HepG2 (cell line): ENCODE results near the gene CDH19. TPM values are rescaled to one million over a fixed set of nuclear protein-coding genes. Genes with fewer than 3 reads are reported as not detected.

Experiments
- ATAC-seq: fragments of 200-7000 bp; cut with Tn5 transposase; 3 replicates; pipeline ENCODE4 v1.9.1; 2020; ENCODE audit warnings: mild to moderate bottlenecking, moderate library complexity
- BruUV-seq: library from RNA; stranded (reverse); fragments of 400-500 nt; replicated peaks from 2 replicates; lab custom pipeline; 2021; lab: Mats Ljungman, UMichigan
- CTCF ChIA-PET: fragments of 300-600 bp; formaldehyde crosslinking; extraction: SDS; loops from one replicate; lab custom pipeline; 2021; ENCODE audit warnings: low total read pairs, inconsistent platforms, low intra/inter-chr PET ratio; lab: Yijun Ruan, JAX
- POLR2A ChIA-PET: fragments of 350-600 bp; sonication (Branson Sonifier 250); formaldehyde crosslinking; loops from one replicate; lab custom pipeline; 2020; ENCODE audit warnings: antibody characterized with exemption, inconsistent platforms; lab: Yijun Ruan, JAX
- DNase-seq: peaks from one replicate; pipeline ENCODE4 v3.0.0-alpha.2; 2015; ENCODE audit warnings: low spot score
- FAIRE-seq: peaks from 3 replicates; lab custom pipeline; 2011; peaks lifted over from hg19 to GRCh38; lab: Jason Lieb, UNC
- H2AFZ ChIP-seq: one replicate; pipeline ENCODE4 v1.6.1; 2011; ENCODE audit warnings: low read length, inconsistent platforms
- H3K27ac ChIP-seq: fragments of 300-600 bp; 3 replicates; pipeline ENCODE4 v1.8.0; 2011; ENCODE audit warnings: mixed run types, mild to moderate bottlenecking, mixed read lengths, low read length, inconsistent platforms; ENCODE audit not compliant: insufficient read depth; ENCODE audit errors: extremely low read length
- H3K27me3 ChIP-seq, 2 experiments: fragments of 200-600 bp in 1 of 2; 2 replicates in 1 of 2; 3 replicates in 1 of 2; pipeline versions ENCODE4 v1.6.0 to v1.8.0; 2011; ENCODE audit warnings: low read length in 2 of 2, mild to moderate bottlenecking in 2 of 2, moderate library complexity in 2 of 2, inconsistent platforms in 1 of 2; ENCODE audit not compliant: insufficient read depth in 2 of 2, control insufficient read depth in 1 of 2
- H3K36me3 ChIP-seq, 2 experiments: fragments of 200-600 bp in 1 of 2; replicated peaks in 1 of 2; 2 replicates in 1 of 2; 3 replicates in 1 of 2; pipeline versions ENCODE4 v1.5.1 to v1.8.0; 2011; ENCODE audit warnings: low read length in 2 of 2, inconsistent platforms in 1 of 2; ENCODE audit not compliant: insufficient read depth in 2 of 2, control insufficient read depth in 1 of 2
- H3K4me1 ChIP-seq: 2 replicates; pipeline ENCODE4 v1.5.1; 2012; ENCODE audit warnings: low read length, inconsistent platforms; ENCODE audit not compliant: insufficient read depth
- H3K4me2 ChIP-seq: 2 replicates; pipeline ENCODE4 v1.6.0; 2011; ENCODE audit warnings: low read depth, low read length, inconsistent platforms
- H3K4me3 ChIP-seq, 3 experiments: fragments of 200-600 bp in 1 of 3; sonication (generic), shearing (Covaris generic) in 1 of 3; replicated peaks in 1 of 3; 2 replicates each; pipeline ENCODE4 v1.5.1; 2011 to 2016; ENCODE audit warnings: low read length in 3 of 3, inconsistent platforms in 2 of 3, low read depth in 2 of 3, mild to moderate bottlenecking in 2 of 3, control low read depth in 1 of 3, mixed read lengths in 1 of 3; ENCODE audit not compliant: insufficient read depth in 1 of 3
- H3K79me2 ChIP-seq: one replicate; pipeline ENCODE4 v1.6.1; 2011; ENCODE audit warnings: low read length, inconsistent platforms; ENCODE audit not compliant: insufficient read depth
- H3K9ac ChIP-seq: 2 replicates; pipeline ENCODE4 v1.6.0; 2011; ENCODE audit warnings: mild to moderate bottlenecking, low read depth, low read length, inconsistent platforms; ENCODE audit not compliant: insufficient read depth
- H3K9me3 ChIP-seq: 2 replicates; pipeline ENCODE4 v1.5.1; 2012; ENCODE audit warnings: mild to moderate bottlenecking, low read length
- H4K20me1 ChIP-seq: 2 replicates; pipeline ENCODE4 v1.6.0; 2011; ENCODE audit warnings: inconsistent platforms, mild to moderate bottlenecking, low read length, moderate library complexity; ENCODE audit not compliant: insufficient read depth
- NFIC ChIP-seq: IDR thresholded peaks from 2 replicates; pipeline ENCODE4 v1.6.1; 2012; ENCODE audit warnings: mild to moderate bottlenecking, low read length, inconsistent platforms
- RFX1 ChIP-seq: fragments of 450-650 bp; IDR thresholded peaks from 2 replicates; pipeline ENCODE4 v1.6.1; 2017
- ZKSCAN1 ChIP-seq: fragments of 150-350 bp; IDR thresholded peaks from 2 replicates; pipeline ENCODE4 v1.6.1; 2014; ENCODE audit warnings: low read length
- ZNF234 ChIP-seq: sonication (generic); formaldehyde crosslinking; conservative IDR thresholded peaks from 2 replicates; pipeline ENCODE4 v1.5.1; 2020; ENCODE audit warnings: mild to moderate bottlenecking, missing genetic modification reagents
- ZNF513 ChIP-seq: sonication (generic); formaldehyde crosslinking; conservative IDR thresholded peaks from 2 replicates; pipeline ENCODE4 v1.5.0; 2020; ENCODE audit warnings: missing genetic modification reagents
- ZNF562 ChIP-seq: sonication (generic); formaldehyde crosslinking; IDR thresholded peaks from 2 replicates; pipeline ENCODE4 v1.8.0; 2022; ENCODE audit warnings: missing genetic modification reagents, borderline replicate concordance
- ZNF569 ChIP-seq: sonication (generic); formaldehyde crosslinking; IDR thresholded peaks from 2 replicates; pipeline ENCODE4 v1.5.0; 2020; ENCODE audit warnings: mild to moderate bottlenecking, missing genetic modification reagents, moderate library complexity, borderline replicate concordance
- ZNF589 ChIP-seq: sonication (generic); formaldehyde crosslinking; conservative IDR thresholded peaks from 2 replicates; pipeline ENCODE4 v1.8.0; 2022; ENCODE audit warnings: mild to moderate bottlenecking, moderate library complexity, missing genetic modification reagents
- ZNF790 ChIP-seq: sonication (generic); formaldehyde crosslinking; IDR thresholded peaks from 2 replicates; pipeline ENCODE4 v1.8.0; 2022; ENCODE audit warnings: missing genetic modification reagents, mild to moderate bottlenecking, borderline replicate concordance
- ZNF839 ChIP-seq: sonication (generic); formaldehyde crosslinking; IDR thresholded peaks from 2 replicates; pipeline ENCODE4 v1.4.0; 2020; ENCODE audit warnings: missing genetic modification reagents, mild to moderate bottlenecking, borderline replicate concordance
- WGBS: methylation state at CpG from one replicate; pipeline ENCODE4 v1.1.6; 2017; ENCODE audit warnings: low lambda C conversion rate; 5-methylcytosine and 5-hydroxymethylcytosine counted together
- in situ Hi-C: cut with HindIII; loops from 2 replicates; pipeline ENCODE4 v1.10.0; 2017; ENCODE audit warnings: low pct_unique_long_range_greater_than_20kb; ENCODE audit not compliant: extremely low pct_ligation_motif_present
- intact Hi-C: fragments of 100-400 bp; cut with micrococcal nuclease; formaldehyde crosslinking; loops from one replicate; pipeline ENCODE4 v1.10.0; 2022; ENCODE audit not compliant: unreplicated experiment
- polyA plus RNA-seq, 8 experiments: library from polyadenylated mRNA; depleted of rRNA in 3 of 8; stranded (reverse) in 7 of 8; unstranded in 1 of 8; fragments of >200 nt; fragmentation: Illumina TruSeq in 4 of 8; extraction: Trizol in 4 of 8; gene quantifications; 2 replicates each; pipeline versions ENCODE4 v1.2.1 to v1.2.3, GENCODE V29; 2011 to 2016; ENCODE audit warnings: low read depth in 4 of 8, missing spikeins in 1 of 8, mixed read lengths in 1 of 8; ENCODE audit not compliant: insufficient read depth in 1 of 8
- total RNA-seq, 5 experiments: library from RNA; depleted of rRNA; stranded (reverse); fragments of >200 nt; fragmentation: Illumina TruSeq; extraction: Trizol; gene quantifications; 2 replicates each; pipeline ENCODE4 v1.2.3, GENCODE V29; 2016; ENCODE audit warnings: low read depth in 1 of 5

Gene CDH19
- total and polyA plus RNA-seq, 2 of the 13 experiments (the other 11 are each of a cell fraction or from before 2014, with no cell fraction given), result not detected

- DNase-seq (no peak), FAIRE-seq (no peak), ATAC-seq (no peak)
- no peak overlapping the region for H3K9ac ChIP-seq
- ChIA-PET CTCF (no interaction called here), POLR2A (no interaction called here)
- no peak overlapping the region for H3K27ac ChIP-seq
- H3K4me1 ChIP-seq, result no peaks in the 10 kb centered on the region
- H3K79me2 ChIP-seq, result no peaks in the 10 kb centered on the region
- no peak overlapping the region for H2AFZ ChIP-seq
- intact Hi-C loops, result no loop called here
- TF ChIP-seq ZNF790 (CRISPR knock-in tag) (no peak), RFX1 (no peak), ZNF839 (no peak), ZNF562 (CRISPR knock-in tag) (no peak), ZNF589 (no peak), ZNF234 (CRISPR knock-in tag) (no peak), ZNF569 (CRISPR knock-in tag) (no peak), NFIC (no peak), ZKSCAN1 (no peak), ZNF513 (CRISPR knock-in tag) (no peak)
- no peak overlapping the region for H3K4me2 ChIP-seq
- in situ Hi-C loops, result no loop called here
- no peaks in the 10 kb centered on the region for H3K27me3 ChIP-seq
- H4K20me1 ChIP-seq, result no peaks in the 10 kb centered on the region
- BruUV-seq, result no TSS peak
- no peaks in the 10 kb centered on the region for H3K36me3 ChIP-seq
- WGBS, result 0% methylated on average over 2 of the region's 2 CpGs
- no peak overlapping the region for H3K4me3 ChIP-seq
- H3K9me3 ChIP-seq, result no peaks in the 10 kb centered on the region
Observed at GRCh38 chr18:66646609-66647008, 42.7 kb upstream of the CDH19 start.
